ENCODE results near the gene IL17C.

Gene IL17C

DNA sequence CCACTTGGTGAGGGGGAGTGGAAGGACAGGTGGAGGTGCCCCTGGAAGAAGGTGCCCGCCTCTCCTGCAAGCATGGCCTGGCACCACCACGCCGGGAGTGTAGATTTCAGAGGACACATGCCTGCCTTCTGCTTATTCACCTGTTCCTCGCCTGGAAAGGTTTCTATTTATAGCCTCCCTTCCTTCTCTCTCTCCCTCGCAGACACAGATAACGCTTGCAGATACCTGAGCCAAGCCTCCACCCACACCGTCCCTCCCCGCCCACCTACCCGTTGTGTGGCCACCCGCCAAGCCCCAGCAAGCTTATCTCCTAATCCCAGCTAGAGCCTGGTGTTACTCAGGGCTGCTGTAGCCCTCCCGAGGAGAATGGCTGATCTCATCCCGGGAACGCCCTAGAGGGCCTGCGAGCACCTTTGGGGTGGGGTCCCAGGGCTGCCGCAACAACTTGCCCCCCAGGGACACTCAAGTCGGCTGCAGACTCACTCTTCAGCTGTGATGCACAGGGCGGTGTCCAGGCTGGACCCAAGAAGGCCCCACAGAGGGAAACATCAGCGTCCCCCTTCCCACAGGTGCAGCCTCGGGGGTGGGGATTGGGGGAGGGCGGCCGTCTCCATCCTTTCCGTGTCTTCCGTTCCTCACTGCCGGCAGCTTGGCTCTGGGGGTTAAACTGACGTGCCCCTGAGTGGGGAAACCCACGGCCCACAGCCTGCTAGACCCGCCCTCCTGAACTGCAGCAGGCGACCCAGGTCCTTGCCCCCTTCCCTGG, 49.8 kb downstream of the IL17C start:
- Histone ChIP-seq H3K27me3 (ENCODE audit: control insufficient read depth, insufficient read depth, low read length) (peaks cover 25% of the 10 kb centered on the region), H3K27ac (ENCODE audit: low read depth, low read length) (no peak overlapping the region), H3K36me3 (ENCODE audit: control insufficient read depth, insufficient read depth, low read length) (no peaks in the 10 kb centered on the region), H3K9me3 (ENCODE audit: control insufficient read depth, insufficient read depth, low read length) (no peaks in the 10 kb centered on the region), H3K9ac (ENCODE audit: low read depth, low read length) (no peak overlapping the region), H3K4me1 (ENCODE audit: control insufficient read depth, insufficient read depth, low read length) (peaks cover 24% of the 10 kb centered on the region), H3K4me3 (ENCODE audit: low read depth, low read length) (no peak overlapping the region)

Measured in HUES48 (cell line).